GM12878 (cell line): ENCODE results near the gene DKKL1. TPM values are rescaled to one million over a fixed set of nuclear protein-coding genes. Genes with fewer than 3 reads are reported as not detected.
A peak's percentile ranks its signal among the peaks of the same experiment; 100 is the strongest.

Experiments
- ATAC-seq: fragments of 200-7000 bp; cut with Tn5 transposase; 3 replicates; pipeline ENCODE4 v1.9.1; 2020; ENCODE audit warnings: mild to moderate bottlenecking, moderate library complexity
- BruUV-seq: library from RNA; stranded (reverse); fragments of 400-500 nt; replicated peaks from 2 replicates; lab custom pipeline; 2021; lab: Mats Ljungman, UMichigan
- CTCF ChIA-PET: fragments of 300-600 bp; sonication (Branson Sonifier 250); formaldehyde crosslinking; extraction: SDS; loops from one replicate; lab custom pipeline; 2021; ENCODE audit warnings: inconsistent platforms; lab: Yijun Ruan, JAX
- POLR2A ChIA-PET: fragments of 350-600 bp; formaldehyde crosslinking; extraction: SDS; loops from one replicate; lab custom pipeline; 2021; ENCODE audit warnings: inconsistent platforms; lab: Charles Lee
- RAD21 ChIA-PET: fragments of 300-600 bp; sonication (Branson Sonifier 250); formaldehyde crosslinking; loops from one replicate; lab custom pipeline; 2023; ENCODE audit warnings: antibody characterized with exemption; ENCODE audit not compliant: unreplicated experiment; lab: Charles Lee
- SMC1A ChIA-PET: fragments of 300-600 bp; sonication (Branson Sonifier 250); formaldehyde crosslinking; loops from one replicate; lab custom pipeline; 2023; ENCODE audit not compliant: unreplicated experiment, uncharacterized antibody; lab: Charles Lee
- DNase-seq: peaks from one replicate; pipeline ENCODE4 v3.0.0-alpha.2; 2011; ENCODE audit warnings: low read depth, low spot score
- FAIRE-seq: peaks from 3 replicates; lab custom pipeline; 2011; peaks lifted over from hg19 to GRCh38; lab: Jason Lieb, UNC
- H2AFZ ChIP-seq: 2 replicates; pipeline ENCODE4 v1.6.0; 2011; ENCODE audit warnings: low read depth, low read length, control low read depth; ENCODE audit not compliant: control insufficient read depth
- H3K27ac ChIP-seq: 2 replicates; pipeline ENCODE4 v1.5.1; 2011; ENCODE audit warnings: control low read depth; ENCODE audit not compliant: control insufficient read depth, insufficient read depth
- H3K27me3 ChIP-seq, 2 experiments: replicated peaks in 1 of 2; 2 replicates each; pipeline versions ENCODE4 v1.6.0 to v1.6.1; 2011; ENCODE audit warnings: low read length in 1 of 2; ENCODE audit not compliant: control insufficient read depth in 2 of 2, insufficient read depth in 2 of 2
- H3K36me3 ChIP-seq, 2 experiments: 2 replicates each; pipeline ENCODE4 v1.5.1; 2011; ENCODE audit warnings: low read length in 1 of 2; ENCODE audit not compliant: control insufficient read depth in 2 of 2, insufficient read depth in 2 of 2
- H3K4me1 ChIP-seq: 2 replicates; pipeline ENCODE4 v1.6.1; 2011; ENCODE audit warnings: mild to moderate bottlenecking, low read length, moderate library complexity, mixed read lengths; ENCODE audit not compliant: control insufficient read depth, insufficient read depth
- H3K4me2 ChIP-seq: 2 replicates; pipeline ENCODE4 v1.6.0; 2011; ENCODE audit warnings: control low read depth; ENCODE audit not compliant: control insufficient read depth, insufficient read depth
- H3K4me3 ChIP-seq: fragments of 200-600 bp; sonication (generic); 2 replicates; pipeline ENCODE4 v1.5.1; 2016
- H3K79me2 ChIP-seq: 2 replicates; pipeline ENCODE4 v1.6.0; 2011; ENCODE audit warnings: low read length; ENCODE audit not compliant: control insufficient read depth, insufficient read depth
- H3K9ac ChIP-seq: 2 replicates; pipeline ENCODE4 v1.8.0; 2011; ENCODE audit warnings: low read length, control low read depth, mixed read lengths; ENCODE audit not compliant: control insufficient read depth, insufficient read depth
- H3K9me3 ChIP-seq: replicated peaks from 3 replicates; pipeline ENCODE4 v1.5.1; 2011; ENCODE audit warnings: mild to moderate bottlenecking, low read length; ENCODE audit not compliant: control insufficient read depth, insufficient read depth
- H4K20me1 ChIP-seq: 2 replicates; pipeline ENCODE4 v1.6.0; 2011; ENCODE audit not compliant: control insufficient read depth, insufficient read depth
- CHD1 ChIP-seq: IDR thresholded peaks from 2 replicates; pipeline ENCODE4 v1.6.1; 2012; ENCODE audit warnings: low read depth, low read length, improper control_type of control experiment
- CREB1 ChIP-seq: IDR thresholded peaks from 2 replicates; pipeline ENCODE4 v1.6.1; 2012; ENCODE audit warnings: low read depth, mild to moderate bottlenecking, inconsistent platforms
- IKZF1 ChIP-seq: fragments of 450-650 bp; conservative IDR thresholded peaks from 2 replicates; pipeline ENCODE4 v1.6.1; 2017; ENCODE audit warnings: antibody characterized with exemption, mild to moderate bottlenecking
- SUZ12 ChIP-seq: fragments of 200-600 bp; sonication (generic); IDR thresholded peaks from one replicate; pipeline ENCODE4 v1.6.1; 2018; ENCODE audit warnings: antibody characterized with exemption, mild to moderate bottlenecking; ENCODE audit not compliant: unreplicated experiment
- ZNF217 ChIP-seq: fragments of 450-650 bp; IDR thresholded peaks from 2 replicates; pipeline ENCODE4 v1.6.1; 2017; ENCODE audit warnings: antibody characterized with exemption, mild to moderate bottlenecking
- WGBS: methylation state at CpG from one replicate; pipeline ENCODE4 v1.1.6; 2016; ENCODE audit warnings: low lambda C conversion rate; ENCODE audit not compliant: insufficient replicate concordance, insufficient coverage; ENCODE audit errors: missing lambda C conversion rate; 5-methylcytosine and 5-hydroxymethylcytosine counted together
- in situ Hi-C: fragments of 300-500 bp; cut with MboI; formaldehyde crosslinking; loops from 9 replicates; pipeline ENCODE4 v1.14.3; 2018; ENCODE audit warnings: mixed read lengths
- intact Hi-C: fragments of 100-400 bp; cut with micrococcal nuclease; formaldehyde crosslinking; loops from one replicate; pipeline ENCODE4 v1.14.2; 2022; ENCODE audit not compliant: unreplicated experiment
- polyA plus RNA-seq, 11 experiments: library from polyadenylated mRNA; depleted of rRNA in 4 of 11; unstranded in 6 of 11; stranded (reverse) in 5 of 11; fragments of >200 nt; fragmentation: Nextera tagmentation in 4 of 11; fragmentation: Illumina TruSeq in 1 of 11; extraction: Ambion mirVana in 4 of 11; extraction: Trizol in 1 of 11; gene quantifications; 1 replicate in 1 of 11; 2 replicates in 10 of 11; pipeline versions ENCODE4 v1.2.1 to v1.2.3, GENCODE V29; 2011 to 2016; ENCODE audit warnings: inconsistent platforms in 2 of 11, missing spikeins in 2 of 11, low read depth in 1 of 11
- total RNA-seq, 4 experiments: library from RNA; depleted of rRNA in 3 of 4; stranded (reverse); fragments of >200 nt in 3 of 4; fragmentation: Illumina TruSeq in 1 of 4; extraction: Trizol in 1 of 4; gene quantifications; 2 replicates each; pipeline versions ENCODE4 v1.2.1 to v1.2.3, GENCODE V29; 2013 to 2021

Gene DKKL1
- total and polyA plus RNA-seq, 10 of the 15 experiments (the other 5 are each of a cell fraction or from before 2014, with no cell fraction given), result not detected

DNA sequence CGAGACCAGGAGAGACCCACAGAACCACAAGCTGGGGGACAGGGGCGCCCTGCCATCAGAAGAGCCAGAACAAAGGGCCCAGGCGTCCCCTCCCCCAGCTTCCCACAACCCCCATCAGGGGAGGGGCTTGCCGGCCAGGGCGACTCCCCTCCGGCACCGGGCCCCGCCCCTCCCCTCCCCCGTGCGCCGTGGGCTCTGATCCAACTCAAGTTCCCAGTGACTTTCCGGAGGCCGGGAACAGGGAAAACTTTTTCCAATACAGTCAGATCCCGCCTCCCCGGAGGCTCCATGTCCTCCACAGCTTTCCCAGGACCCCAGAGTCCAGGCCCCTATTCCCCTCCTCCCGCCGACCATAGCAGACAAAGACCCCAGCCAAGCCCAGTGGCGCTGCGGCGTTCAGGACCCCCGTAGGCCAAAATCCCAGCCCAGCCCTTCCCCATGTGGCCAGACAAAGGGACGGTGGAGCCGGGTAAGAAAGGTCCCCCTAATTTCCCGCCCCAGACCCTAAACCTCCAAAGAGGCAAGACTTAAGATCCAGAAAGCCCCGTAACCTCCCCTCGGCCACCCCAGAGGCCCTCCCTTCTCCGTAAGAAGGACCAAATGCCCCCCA, 2.1 kb upstream of the DKKL1 start:
- Histone ChIP-seq H3K79me2 (no peaks in the 10 kb centered on the region), H2AFZ (no peak overlapping the region), H3K4me3 (no peak overlapping the region), H3K9ac (no peak overlapping the region), H3K4me1 (peaks cover 7% of the 10 kb centered on the region), H3K4me2 (no peak overlapping the region)
- in situ Hi-C loops, result no loop called here
- WGBS, result 36% methylated on average over 22 of the region's 27 CpGs
- DNase-seq (no peak), FAIRE-seq (no peak), ATAC-seq (no peak; the same call in 2 of the 3 replicates)
- ChIA-PET SMC1A (no interaction called here), POLR2A (no interaction called here)
- BruUV-seq, result no TSS peak
- TF ChIP-seq ZNF217, result no peak
- TF ChIP-seq CREB1, result no peak
- peak; percentile 31; the same call in 1 of the 2 replicates for TF ChIP-seq IKZF1
- TF ChIP-seq, all 136 proteins: peak for 1
- Histone ChIP-seq H3K27ac (no peak overlapping the region), H3K36me3 (no peaks in the 10 kb centered on the region), H4K20me1 (no peaks in the 10 kb centered on the region), H3K9me3 (no peaks in the 10 kb centered on the region; the same call in 2 of the 3 replicates), H3K27me3 (peaks cover 12 to 15% of the 10 kb centered on the region in 2 experiments; a peak in 3 of 4 replicates)
- ChIA-PET RAD21 (no interaction called here), CTCF (interaction anchor here (0.6 to 0.7 kb wide), 3 partner anchors 26 to 61 kb away, joined by 3 to 4 read pairs (median 3); no protein-coding TSS in a partner anchor)
- intact Hi-C loops, result no loop called here

- no peak for FAIRE-seq
- H3K9ac ChIP-seq, result no peak within 1 kb of the TSS
- H3K36me3 ChIP-seq, result no peaks in the 10 kb centered on the region
- ChIA-PET SMC1A (no interaction called here), RAD21 (no interaction called here)
- BruUV-seq, result no TSS peak
- WGBS, result 7% methylated on average over 43 of the region's 52 CpGs
- H4K20me1 ChIP-seq, result no peaks in the 10 kb centered on the region
- peaks cover 12 to 15% of the 10 kb centered on the region in 2 experiments; a peak in 3 of 4 replicates for H3K27me3 ChIP-seq
- TF ChIP-seq CHD1 (no peak), SUZ12 (peak; percentile 78)
- TF ChIP-seq, all 136 proteins: peak for 1
- in situ Hi-C loops, result no loop called here
- peaks cover 7% of the 10 kb centered on the region for H3K4me1 ChIP-seq
- H3K9me3 ChIP-seq, result no peaks in the 10 kb centered on the region; the same call in 2 of the 3 replicates
- ChIA-PET POLR2A (no interaction called here), CTCF (interaction anchor here (0.6 kb wide), 2 partner anchors 27 to 61 kb away, joined by 3 to 4 read pairs; no protein-coding TSS in a partner anchor)
- H3K79me2 ChIP-seq, result no peaks in the 10 kb centered on the region
- peak within 1 kb of the TSS; percentile 67; the same call in 1 of the 2 replicates for H3K4me2 ChIP-seq
- H3K27ac ChIP-seq, result no peak within 1 kb of the TSS
- DNase-seq, result no peak
- 0 out of 2 replicates have a peak within 1 kb of the TSS, but pooled peaks have one; percentile 1 for H3K4me3 ChIP-seq
- no peak; the same call in 2 of the 3 replicates for ATAC-seq
- no peak within 1 kb of the TSS; the same call in 1 of the 2 replicates for H2AFZ ChIP-seq
- intact Hi-C loops, result no loop called here
These were observed 1.4 kb upstream of the DKKL1 start, which contains the start of gene TEAD2 for GRCh38 chr19:49362048-49362928. TSS of gene TEAD2 (minus strand) at chr19:49362416. CDS start at chr19:49360075, 2,341 bp downstream.
